Tongue (tissue), 2 donors: Measurements from ENCODE around the gene IYD. TPM values are rescaled to one million over a fixed set of nuclear protein-coding genes. Genes with fewer than 3 reads are reported as not detected.

Experiments
- DNase-seq: peaks from one replicate; pipeline ENCODE4 v3.0.0-alpha.2; 2015
- total RNA-seq: library from RNA; depleted of rRNA; stranded (reverse); fragments of >200 nt; gene quantifications from one replicate; pipeline ENCODE4 v1.2.3, GENCODE V29; 2014

The IYD gene
- total RNA-seq, 1 donor from 2014 or later, result not detected

GRCh38 chr6:150395388-150396009 lies 26.7 kb downstream of the IYD start:
- peak; percentile 77 for DNase-seq

- peak; percentile 78 for DNase-seq
These were observed 34.8 kb downstream of the IYD start for GRCh38 chr6:150403458-150404246.

GRCh38 chr6:150406948-150407347 lies 38.1 kb downstream of the IYD start:
- DNase-seq, result no peak

GRCh38 chr6:150408842-150409241 lies 40.0 kb downstream of the IYD start:
- no peak for DNase-seq

- DNase-seq, result peak; percentile 82
These were observed 40.8 kb downstream of the IYD start for GRCh38 chr6:150409576-150410066.

GRCh38 chr6:150410399-150410798 lies 41.6 kb downstream of the IYD start:
- DNase-seq, result no peak

- no peak for DNase-seq
These were observed 42.1 kb downstream of the IYD start for GRCh38 chr6:150410906-150411305.

DNA sequence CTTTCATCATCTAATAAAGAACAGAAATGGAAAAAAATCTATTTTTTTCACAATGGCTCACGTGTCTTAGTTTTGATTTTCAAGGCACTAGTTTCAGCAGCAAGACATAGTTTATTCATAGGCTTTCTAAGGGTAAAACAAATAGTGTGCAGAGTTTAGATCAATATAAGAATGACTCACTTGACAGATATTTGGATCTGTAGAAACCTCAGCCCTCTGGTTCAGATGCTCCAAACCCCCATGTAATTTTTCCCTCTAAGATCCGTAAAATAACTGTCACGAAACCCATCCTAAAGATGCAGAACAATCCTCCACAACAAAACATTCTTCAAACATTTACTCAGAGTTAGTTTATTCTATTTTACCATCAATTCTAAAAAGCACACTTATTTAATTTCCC lies 43.4 kb downstream of the IYD start:
- no peak for DNase-seq

DNA sequence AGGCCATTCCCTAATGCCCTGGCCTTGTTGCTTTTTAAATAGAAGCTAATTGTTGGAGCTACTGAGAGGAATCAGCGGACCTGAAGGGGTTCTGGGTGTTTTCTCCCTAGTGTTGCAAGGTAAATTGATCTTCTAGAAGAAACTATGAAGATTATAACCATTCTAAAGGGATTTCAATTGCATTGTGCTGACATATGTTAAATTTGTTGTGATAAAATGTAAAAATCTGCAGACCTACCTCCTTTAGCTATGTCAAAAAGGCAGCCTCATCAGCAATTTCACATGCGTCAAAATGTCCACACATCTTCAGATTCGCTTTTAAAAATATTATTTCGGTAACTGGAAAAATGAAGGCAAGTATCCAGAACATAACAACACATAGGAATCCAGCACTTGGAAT lies 44.4 kb downstream of the IYD start:
- no peak for DNase-seq

- DNase-seq, result no peak
These were observed 45.0 kb downstream of the IYD start for GRCh38 chr6:150413781-150414281.

DNA sequence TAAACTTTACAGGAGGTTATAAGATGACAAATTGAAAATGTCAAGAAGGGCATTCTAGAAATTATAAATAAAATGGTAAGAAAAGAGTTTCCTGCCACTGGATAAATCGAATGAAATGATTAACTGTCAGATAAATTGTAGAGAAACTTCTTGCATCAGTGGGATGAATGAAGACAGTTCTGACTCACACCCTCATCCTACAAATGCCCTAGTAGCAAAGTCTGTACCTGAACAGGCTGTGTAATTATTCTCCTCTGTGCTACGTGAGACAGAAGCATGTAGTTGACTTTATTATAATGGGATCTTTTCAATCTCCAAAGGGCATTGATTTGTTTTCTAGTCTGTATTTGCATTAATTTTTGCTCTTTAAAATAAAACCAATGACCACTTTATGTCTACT lies 47.3 kb downstream of the IYD start:
- DNase-seq, result no peak

DNA sequence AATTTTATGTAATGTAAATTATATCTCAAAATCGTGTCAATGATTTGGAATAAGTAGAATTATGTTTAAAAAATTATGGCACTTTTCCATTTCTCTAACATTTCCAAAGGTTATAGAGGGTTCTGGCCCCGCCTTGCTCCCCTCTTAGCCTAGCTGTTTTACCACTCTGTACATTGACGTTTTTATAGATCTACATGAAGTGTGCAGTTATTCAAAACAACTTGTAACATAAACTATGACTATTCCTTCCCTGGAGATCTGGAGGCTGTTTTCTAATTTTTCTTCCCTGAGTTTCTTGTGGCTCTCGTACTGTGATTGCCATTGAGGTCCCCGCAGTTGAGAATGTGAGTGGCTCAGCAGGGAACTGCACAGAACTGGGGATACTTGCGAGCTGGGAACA lies 48.4 kb downstream of the IYD start:
- no peak for DNase-seq

- peak; percentile 91 for DNase-seq
These were observed 49.4 kb downstream of the IYD start for GRCh38 chr6:150417899-150418826.

DNA sequence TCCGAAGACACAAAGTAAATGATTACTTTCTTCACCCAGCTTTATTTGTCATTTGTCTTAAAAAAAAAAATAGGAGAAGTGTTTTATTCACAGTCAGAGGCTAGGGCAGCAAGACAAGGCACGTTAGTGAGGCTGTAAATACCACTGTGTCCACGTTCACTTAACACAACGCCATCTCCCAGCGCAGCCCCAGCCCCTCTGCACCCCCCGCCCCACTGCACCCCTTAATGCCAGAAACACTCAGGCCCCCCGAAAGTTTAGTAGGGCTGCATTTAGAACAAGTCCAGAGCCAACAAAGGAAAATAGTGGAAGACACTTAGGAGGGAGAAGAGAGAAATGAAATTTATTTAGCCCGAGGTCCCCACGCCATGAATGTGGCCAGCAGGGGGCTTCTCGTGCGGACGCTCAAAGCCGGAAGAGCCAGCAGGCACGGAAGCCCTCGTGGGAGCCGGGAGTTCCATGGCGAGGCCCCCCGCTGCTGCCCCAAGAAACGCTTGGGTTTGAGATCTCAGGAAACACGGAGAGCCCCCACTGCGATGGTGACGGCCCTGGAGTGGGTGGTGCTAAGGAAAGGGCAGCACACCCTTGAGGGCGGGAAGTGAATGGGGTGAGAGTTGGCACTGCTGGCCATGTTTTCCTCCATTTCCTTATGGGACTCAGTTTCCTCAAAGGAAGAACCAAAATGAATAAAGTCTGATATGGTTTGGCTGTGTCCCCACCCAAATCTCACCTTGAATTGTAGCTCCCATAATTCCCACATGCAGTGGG lies 50.2 kb downstream of the IYD start:
- peak; percentile 81 for DNase-seq

- DNase-seq, result no peak
These were observed 51.6 kb downstream of the IYD start for GRCh38 chr6:150420428-150420827.

- DNase-seq, result peak; percentile 89
These were observed 52.1 kb downstream of the IYD start for GRCh38 chr6:150420926-150421325.

- DNase-seq, result no peak
These were observed 56.7 kb downstream of the IYD start for GRCh38 chr6:150425508-150425907.

- DNase-seq, result no peak
These were observed 57.4 kb downstream of the IYD start for GRCh38 chr6:150426198-150426597.

DNA sequence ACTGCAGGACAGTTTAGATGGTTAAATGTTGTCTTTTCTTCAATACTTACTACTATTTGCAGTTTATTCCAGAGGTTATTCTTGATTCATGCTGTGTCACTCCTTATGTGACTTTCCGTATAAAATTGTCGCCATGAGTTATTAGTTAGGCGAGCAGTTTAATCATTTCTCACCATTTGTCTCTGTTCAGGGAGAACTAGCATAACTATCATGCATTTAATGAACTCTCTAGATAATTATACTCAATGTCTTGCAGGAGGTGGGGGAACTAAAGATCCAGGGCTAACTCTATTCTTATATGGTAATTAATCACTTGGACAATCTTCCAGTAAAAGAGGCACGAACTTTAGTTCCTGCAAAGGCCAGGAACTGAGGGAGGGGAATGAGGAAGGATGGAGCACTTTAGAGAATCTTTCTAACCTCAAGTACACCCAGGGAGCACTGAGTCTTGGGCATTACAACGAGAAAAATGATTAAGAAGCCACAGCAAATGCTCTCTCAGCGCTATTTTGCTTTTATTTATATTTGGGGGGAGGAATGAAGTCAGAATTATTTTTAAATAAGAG lies 58.3 kb downstream of the IYD start:
- no peak for DNase-seq

GRCh38 chr6:150427843-150428242 lies 59.0 kb downstream of the IYD start:
- DNase-seq, result no peak

DNA sequence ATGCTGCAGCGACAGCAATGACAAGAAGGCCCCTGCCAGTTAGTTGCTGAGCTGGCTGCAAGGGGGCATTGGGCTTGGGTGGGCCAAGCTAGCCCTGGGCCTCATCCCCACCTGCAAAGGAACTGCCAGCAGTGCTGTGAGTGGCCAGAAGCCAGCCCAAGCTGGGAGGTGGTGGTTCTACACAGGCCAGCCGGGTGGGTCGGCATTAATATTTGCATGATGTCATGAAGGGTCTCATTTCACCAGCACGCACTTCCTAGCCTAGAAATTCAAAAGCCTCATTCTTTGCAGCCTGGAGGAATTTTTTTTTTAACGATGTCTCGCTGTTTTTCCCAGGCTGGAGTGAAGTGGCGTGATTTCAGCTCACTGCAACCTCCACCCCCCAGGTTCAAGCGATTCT lies 62.0 kb downstream of the IYD start:
- peak; percentile 81 for DNase-seq
